ENCODE data around the gene GLT6D1.

The GLT6D1 gene

DNA sequence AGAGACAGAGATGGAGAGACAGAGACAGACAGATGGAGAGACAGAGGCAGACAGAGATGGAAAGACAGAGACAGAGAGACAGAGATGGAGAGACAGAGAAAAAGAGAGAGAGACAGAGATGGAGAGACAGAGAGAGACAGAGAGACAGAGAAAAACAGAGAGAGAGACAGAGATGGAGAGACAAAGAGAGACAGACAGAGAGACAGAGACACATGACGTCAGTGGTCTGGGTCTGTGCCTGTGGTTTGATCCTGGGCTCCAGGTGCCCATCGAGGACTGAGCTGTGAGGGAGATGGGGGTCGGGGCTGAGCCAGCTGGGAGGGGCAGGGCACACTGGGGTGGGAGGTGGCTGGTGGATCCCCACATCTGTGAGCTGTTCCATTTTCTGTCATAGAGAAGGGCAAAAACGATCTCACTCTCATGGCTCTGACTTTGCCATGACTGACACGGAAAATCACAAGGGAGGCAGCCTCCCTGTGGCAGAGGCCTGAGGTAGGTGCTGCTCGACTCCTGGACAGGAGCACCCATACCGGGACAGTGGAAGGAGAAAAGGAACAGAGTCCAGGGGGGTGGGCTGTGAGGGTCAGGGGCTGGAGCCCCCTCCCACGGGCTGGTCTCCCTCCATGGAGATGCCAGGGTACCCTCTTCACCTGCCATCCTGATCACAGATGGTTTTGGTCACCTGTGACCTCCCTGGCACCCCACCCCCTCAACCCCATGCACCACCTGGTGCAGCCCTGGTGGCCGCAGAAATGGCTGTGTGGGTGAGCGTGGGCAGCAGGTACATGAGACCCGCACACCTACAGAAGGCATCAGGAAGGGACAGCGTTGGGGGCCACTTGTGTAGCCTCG, 28.8 kb downstream of the GLT6D1 start:
- TF ChIP-seq GATA3 (IDR thresholded peaks at IDR 0.05; ENCODE audit: low read depth, low read length), result no peak
- TF ChIP-seq GATA2 (IDR thresholded peaks at IDR 0.05; ENCODE audit: low read depth, low read length), result no peak

DNA sequence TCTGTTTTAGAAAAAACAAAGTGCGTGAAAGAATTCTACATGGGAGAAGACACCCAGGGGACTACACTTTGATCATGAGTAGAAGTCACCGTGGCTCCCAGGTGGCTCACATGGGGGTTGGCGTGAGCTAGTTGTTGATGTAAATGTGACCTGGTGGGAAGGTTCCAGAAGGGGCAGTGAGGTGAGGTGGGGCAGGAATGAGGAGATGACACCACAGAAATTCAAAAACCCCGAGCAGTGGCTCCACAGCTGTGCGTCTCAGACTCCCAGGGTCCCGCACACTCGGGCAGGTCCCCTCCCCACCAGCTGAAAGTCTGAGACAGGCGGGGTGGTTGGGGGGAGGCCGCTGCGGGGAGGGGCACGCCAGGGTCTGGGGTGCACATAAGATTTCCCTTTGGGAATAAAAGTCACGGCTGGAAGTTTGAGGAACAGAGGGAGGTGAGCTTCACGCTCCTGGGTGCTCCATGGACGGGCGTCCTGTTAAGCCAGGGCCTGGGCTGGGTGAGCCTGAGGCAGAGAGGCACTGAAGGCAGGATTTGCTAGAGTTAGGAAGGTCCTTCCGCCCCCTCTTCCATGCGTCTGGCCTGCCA, 29.9 kb downstream of the GLT6D1 start:
- TF ChIP-seq GATA3 (IDR thresholded peaks at IDR 0.05; ENCODE audit: low read depth, low read length) (no peak), GATA2 (IDR thresholded peaks at IDR 0.05; ENCODE audit: low read depth, low read length) (no peak)

DNA sequence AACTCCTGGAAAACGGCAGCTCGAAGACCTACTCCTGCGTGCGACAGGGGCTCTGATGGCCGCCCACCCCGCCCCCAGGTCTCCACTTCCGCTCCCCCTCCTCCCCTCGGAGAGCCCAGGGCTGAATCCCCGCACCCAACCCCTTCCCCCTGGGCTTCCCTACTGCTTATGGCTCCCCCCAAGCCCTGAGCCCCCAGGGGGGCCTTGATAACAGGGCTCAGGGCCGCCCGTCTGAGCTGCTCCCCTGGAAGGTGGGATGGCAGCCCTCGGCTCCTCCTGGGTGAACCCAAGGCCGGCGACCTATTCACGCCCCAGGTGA, 30.4 kb downstream of the GLT6D1 start:
- TF ChIP-seq GATA3 (IDR thresholded peaks at IDR 0.05; ENCODE audit: low read depth, low read length) (no peak), GATA2 (IDR thresholded peaks at IDR 0.05; ENCODE audit: low read depth, low read length) (no peak)

DNA sequence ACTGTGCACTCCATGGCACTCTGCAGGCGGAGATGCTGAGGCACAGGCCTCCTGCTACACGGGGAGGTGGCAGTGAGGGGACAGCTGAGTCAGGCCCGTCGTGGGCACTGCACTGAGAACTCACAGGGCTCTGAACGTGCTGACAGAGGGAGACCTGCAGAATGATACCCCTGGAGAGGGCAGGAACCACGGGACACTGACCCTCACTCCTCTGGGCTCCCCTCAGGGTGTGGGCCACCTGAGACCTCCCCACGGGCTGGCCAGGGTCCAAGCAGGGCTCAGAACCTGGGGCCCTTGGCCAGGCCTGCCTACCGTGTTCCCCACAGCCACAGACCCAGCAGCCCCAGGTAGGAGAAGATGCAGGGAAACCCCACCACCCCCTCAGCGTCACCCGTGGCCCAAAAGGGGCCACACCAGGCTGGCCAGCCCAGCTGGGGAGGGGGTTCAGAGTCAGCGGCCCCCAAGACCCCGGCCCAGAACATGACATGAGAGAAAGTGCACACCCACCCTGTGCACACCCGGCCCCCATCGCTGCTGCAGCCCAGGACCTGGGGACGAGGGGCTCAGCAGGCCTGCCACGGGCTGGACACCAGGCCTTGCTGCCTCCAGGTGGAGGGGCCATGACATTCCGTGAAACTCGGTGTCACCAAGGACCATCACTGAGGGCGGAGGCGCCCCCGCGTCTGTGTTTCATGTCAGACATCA, 30.9 kb downstream of the GLT6D1 start:
- TF ChIP-seq GATA2 (IDR thresholded peaks at IDR 0.05; ENCODE audit: low read depth, low read length), result no peak
- no peak for TF ChIP-seq GATA3 (IDR thresholded peaks at IDR 0.05; ENCODE audit: low read depth, low read length)

DNA sequence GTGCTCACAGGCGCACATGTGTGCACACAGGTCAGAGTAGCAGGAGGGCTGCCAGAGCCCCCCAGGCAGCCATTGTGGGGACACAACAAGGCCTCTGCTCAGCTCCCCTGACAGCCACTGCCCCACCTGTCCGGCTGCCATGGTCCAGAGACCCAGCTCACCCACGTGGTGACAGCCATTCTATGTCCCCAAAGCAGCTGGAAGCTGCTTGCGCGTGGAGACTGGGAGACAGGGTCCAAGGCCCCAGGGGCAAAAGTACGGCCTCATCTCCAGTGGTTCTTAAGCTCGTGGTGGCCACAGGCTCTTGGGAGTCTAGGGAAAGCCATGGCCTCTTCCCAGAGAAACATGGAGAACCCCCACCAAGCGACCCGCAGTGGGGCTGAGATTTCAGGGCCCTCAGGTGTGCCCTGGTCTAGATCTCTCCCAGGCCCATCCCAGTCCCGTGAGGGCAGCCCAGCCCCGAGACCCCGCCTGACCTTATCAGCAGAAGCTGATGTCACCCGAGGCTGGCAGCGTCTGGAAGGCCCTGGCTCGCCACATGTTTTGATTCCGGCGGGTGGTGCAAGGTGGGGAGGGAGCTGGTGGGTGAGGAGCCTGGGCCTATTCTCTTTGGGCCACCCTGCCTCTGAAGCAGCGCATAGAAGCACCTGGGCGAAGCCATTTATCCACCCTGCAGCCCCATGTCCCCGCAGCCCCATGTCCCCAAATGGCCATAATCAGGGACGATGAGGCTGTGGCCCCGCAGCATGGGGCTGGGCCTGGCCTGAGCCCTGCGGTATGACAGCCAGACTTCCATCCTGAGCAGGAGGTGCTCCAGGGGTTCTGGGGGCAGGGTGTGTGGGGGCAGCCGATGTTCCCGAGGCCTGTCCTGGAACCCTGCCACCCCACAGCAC, 31.7 kb downstream of the GLT6D1 start:
- TF ChIP-seq GATA2 (IDR thresholded peaks at IDR 0.05; ENCODE audit: low read depth, low read length) (no peak), GATA3 (IDR thresholded peaks at IDR 0.05; ENCODE audit: low read depth, low read length) (no peak)

DNA sequence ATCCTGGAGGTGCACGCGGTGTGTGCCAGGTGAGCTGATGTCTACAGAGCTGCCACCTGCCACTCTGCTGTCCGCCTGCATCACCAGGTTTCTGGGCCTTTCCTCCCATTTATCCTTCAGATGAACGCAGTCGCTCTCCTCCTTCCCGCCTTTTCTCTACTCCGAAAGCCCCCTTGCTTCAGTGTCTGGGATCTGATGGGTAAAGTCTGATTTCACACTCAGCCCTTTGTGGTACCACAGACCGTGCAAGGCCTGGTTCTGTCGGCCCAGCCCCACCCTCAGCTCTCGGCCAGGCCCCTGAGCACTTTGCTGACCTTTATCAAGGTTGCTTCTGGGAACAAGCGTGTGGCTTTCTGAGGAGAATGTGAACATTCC, 32.5 kb downstream of the GLT6D1 start:
- TF ChIP-seq GATA3 (IDR thresholded peaks at IDR 0.05; ENCODE audit: low read depth, low read length) (no peak), GATA2 (IDR thresholded peaks at IDR 0.05; ENCODE audit: low read depth, low read length) (no peak)

DNA sequence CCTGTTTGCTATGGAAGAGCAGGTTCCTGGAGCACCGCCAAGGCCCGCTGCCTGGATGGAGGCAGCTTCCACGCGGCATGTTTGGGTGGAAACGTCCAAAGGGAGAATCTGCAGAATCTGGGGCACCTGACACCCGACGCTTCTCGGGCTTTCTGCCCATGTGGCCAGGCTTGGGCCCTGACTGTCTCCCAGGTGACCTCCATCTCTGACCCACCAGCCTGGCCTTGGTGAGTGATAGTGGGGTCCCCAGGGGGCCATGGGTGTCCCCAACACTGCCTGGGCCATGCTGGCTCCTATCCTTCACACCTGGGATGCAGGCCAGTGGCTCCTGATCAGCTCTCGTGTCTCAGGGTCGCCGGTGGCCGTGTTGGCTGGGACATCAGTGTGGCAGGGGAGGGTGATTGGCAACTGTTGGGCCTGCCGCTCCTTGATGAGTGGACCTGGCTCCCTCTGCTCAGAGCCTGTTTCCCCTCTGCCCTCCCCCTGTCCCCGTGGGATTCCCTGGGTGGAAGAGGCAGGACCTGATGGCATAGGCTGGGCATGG, 34.0 kb downstream of the GLT6D1 start:
- TF ChIP-seq GATA3 (IDR thresholded peaks at IDR 0.05; ENCODE audit: low read depth, low read length), result no peak
- no peak for TF ChIP-seq GATA2 (IDR thresholded peaks at IDR 0.05; ENCODE audit: low read depth, low read length)

DNA sequence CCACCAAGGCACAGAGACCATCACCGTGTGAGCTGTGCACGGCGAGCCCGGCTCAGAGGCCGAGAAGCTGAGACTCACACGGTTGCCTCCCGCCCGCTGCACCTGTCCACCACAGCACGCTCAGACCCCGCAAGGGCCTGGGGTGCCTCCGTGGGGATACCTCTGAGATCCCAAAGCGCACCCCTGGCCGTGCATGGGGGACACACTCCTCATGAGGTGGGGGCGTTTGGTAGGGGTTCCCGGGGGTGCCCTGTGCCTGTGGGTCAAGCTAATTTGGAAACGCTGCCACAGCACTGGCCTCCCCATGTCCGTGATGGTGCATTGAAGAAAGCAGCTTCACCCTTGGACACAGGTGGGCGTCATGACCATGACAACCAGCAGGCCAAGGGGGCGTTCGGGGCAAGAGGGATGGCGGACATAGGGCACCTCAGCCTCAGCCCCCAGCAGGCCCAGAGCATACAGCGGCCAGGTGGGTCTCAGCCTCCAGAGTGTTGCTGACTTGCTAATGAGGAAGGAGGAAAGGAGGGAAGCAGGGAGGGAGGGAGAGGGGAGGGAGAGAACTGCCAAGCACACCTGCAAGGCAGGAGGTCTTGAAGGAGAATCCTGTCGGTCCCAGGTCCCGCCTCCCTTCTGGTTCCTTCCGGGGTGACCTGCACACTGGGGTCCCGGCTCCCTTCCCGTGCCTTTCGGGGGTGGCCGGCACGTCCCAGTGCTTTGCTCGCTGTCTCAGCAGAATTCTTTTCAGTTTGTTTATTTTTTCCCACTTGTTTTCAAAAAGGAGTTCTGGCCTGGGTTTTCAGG, 34.7 kb downstream of the GLT6D1 start:
- TF ChIP-seq GATA2 (IDR thresholded peaks at IDR 0.05; ENCODE audit: low read depth, low read length) (no peak), GATA3 (IDR thresholded peaks at IDR 0.05; ENCODE audit: low read depth, low read length) (no peak)

DNA sequence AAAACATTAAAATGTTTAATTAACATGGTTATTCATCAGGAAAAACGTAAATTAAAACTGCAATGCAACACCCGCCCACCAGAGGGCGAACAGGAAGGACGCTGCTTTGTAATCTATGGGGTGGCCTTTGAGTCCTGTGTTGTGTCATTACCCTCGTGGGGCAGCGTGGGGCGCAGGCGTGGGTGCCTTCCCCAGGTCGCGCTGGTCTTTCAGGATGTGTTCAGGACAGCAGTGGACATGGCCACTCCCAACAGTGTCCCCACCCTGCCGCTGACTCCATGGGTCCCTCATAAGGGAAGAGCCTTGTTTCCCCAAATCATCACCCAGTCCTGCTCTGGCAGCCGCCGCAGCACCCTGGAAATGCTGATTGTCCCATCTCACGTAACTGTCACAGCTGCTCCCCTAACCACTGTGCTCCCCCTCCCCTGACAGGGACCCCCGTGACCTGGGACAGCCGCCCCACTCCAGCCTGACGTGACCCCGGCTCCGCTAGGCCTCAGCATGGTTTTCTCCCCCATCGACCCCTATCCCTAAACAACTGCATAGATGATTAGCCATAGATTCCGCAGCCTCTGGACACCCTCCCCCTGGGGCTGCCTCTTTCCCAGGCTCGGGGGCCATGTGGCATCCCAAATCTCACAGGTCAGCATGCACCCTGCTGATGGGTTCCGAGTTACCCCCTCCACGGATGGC, 36.4 kb downstream of the GLT6D1 start:
- TF ChIP-seq GATA2 (IDR thresholded peaks at IDR 0.05; ENCODE audit: low read depth, low read length), result no peak
- no peak for TF ChIP-seq GATA3 (IDR thresholded peaks at IDR 0.05; ENCODE audit: low read depth, low read length)

DNA sequence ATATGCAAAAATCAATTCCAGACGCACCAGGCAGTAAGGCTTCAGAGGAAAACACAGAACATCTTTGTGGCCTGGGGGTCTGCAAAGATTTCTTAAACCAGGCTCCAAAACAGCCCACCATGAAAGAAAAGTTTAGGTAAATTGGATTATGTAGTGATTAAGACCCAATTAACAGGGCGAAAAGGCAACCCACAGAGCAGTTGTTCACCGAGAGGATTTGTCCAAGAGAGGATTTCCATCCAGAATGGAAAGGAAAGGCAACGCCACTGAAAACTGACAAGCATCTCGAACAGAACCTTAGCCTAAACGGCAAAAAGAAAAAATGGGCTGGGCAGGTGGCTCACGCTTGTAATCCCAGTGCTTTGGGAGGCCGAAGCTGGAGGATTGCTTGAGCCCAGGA, 37.4 kb downstream of the GLT6D1 start:
- no peak for TF ChIP-seq GATA3 (IDR thresholded peaks at IDR 0.05; ENCODE audit: low read depth, low read length)
- no peak for TF ChIP-seq GATA2 (IDR thresholded peaks at IDR 0.05; ENCODE audit: low read depth, low read length)

DNA sequence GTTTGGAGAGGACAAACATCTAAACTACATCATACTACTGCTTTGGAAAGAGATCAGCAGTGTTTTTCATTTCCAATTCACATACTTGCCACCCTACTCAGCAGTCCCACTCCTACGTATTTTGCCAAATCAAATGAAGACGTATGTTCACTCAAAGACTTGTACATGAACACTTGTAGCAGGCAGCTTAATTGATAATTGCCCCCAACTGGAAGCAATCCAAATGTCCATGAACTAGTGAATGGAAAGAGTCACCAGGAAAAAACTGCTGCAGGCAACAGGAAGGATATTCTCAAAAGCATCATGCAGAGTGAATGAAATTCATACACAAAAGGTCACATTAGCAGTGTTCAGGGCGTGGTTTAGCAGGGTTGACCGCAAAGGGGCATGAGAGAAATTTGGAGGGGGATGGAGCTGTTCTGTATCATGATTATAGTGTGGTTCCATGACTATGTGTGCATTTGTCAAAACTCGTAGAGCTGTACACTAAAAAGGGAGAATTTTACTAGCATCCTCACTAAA, 39.0 kb downstream of the GLT6D1 start:
- TF ChIP-seq GATA2 (IDR thresholded peaks at IDR 0.05; ENCODE audit: low read depth, low read length) (no peak), GATA3 (IDR thresholded peaks at IDR 0.05; ENCODE audit: low read depth, low read length) (no peak)

DNA sequence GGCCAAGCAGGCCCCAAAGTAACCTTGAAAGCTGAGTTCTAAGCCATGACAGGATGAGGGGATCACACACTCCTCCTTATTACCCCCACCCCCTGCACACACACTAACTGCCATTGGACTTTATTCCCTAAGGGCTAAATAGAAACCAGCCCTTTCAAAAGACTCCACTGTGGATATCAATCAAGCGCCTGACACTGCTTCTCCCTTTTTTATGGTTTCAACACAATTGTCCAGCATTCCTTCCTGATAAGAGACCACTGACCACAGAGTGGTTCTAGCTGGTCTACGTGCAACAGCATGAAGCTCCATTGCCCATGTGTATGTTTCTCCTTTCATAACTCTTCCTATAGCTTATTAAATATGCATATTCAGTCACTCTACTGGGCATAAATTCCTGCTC, 43.1 kb downstream of the GLT6D1 start:
- TF ChIP-seq GATA2 (IDR thresholded peaks at IDR 0.05; ENCODE audit: low read depth, low read length) (no peak), GATA3 (IDR thresholded peaks at IDR 0.05; ENCODE audit: low read depth, low read length) (no peak)
